ENCODE results near the gene ZNF385C. TPM values are rescaled to one million over a fixed set of nuclear protein-coding genes. Genes with fewer than 3 reads are reported as not detected.
"Not testable (repeated sequence)": the region's sequence is repeated elsewhere in the genome, so short reads cannot be mapped to it uniquely, and the experiment has no call there.

The ZNF385C gene
- total RNA-seq, 1 donor from 2014 or later = 0.52 TPM

DNA sequence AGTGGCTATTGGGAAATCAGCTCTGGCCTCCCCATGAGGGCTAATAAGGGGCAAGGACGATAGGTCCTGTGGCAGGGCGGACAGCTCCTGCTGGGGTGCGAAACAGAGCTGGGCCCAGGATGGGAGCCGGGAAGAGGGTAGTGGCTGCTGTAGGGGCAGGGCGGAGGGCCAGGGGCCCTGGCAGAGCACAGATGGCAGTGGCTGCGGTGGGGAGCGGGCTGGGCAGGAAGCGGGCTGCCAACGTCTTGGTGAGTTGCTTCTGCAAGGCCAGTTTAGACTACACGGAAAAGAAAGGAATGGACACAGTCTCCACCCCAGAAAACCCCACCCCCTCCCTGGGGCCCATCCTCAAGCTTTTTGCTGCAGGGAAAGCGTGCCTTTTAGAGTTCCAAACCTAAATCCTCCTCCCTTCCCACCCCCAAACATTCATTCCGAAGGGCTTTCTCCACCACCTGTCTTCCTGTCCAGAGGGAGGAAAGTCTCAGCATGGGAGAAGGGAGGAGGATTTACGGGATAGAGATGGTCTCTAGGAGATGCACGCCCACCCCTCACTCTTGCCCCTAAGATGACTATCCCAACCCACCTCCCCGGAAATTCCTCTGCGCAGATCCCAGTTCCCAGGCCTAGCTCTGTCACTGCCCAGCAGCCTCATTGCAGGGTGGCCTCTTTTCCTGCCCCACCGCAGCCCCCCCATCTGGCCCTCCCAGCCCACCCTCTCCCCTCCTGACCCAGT is 71.2 kb downstream of the ZNF385C start:
- no peak overlapping the region for H3K4me3 ChIP-seq (ENCODE audit: low read length in 3 of 3)
- H3K9ac ChIP-seq (ENCODE audit: low read depth in 1 of 3, low read length in 3 of 3) = no peak overlapping the region
- no peaks in the 10 kb centered on the region for H3K9me3 ChIP-seq (ENCODE audit: control insufficient read depth in 3 of 3, low read length in 3 of 3)
- no peaks in the 10 kb centered on the region for H3K27me3 ChIP-seq (ENCODE audit: control insufficient read depth in 3 of 3, insufficient read depth in 3 of 3, low read length in 3 of 3)
- no peak overlapping the region for H3K27ac ChIP-seq (ENCODE audit: low read depth, low read length)
- H3K36me3 ChIP-seq (ENCODE audit: control insufficient read depth in 3 of 3, insufficient read depth in 3 of 3, low read length in 3 of 3) = peaks cover 23 to 26% (median 24%) of the 10 kb centered on the region in 3 donors
- peaks cover 15 to 26% (median 18%) of the 10 kb centered on the region in 3 donors for H3K4me1 ChIP-seq (ENCODE audit: control insufficient read depth in 3 of 3, insufficient read depth in 3 of 3, low read length in 3 of 3)

DNA sequence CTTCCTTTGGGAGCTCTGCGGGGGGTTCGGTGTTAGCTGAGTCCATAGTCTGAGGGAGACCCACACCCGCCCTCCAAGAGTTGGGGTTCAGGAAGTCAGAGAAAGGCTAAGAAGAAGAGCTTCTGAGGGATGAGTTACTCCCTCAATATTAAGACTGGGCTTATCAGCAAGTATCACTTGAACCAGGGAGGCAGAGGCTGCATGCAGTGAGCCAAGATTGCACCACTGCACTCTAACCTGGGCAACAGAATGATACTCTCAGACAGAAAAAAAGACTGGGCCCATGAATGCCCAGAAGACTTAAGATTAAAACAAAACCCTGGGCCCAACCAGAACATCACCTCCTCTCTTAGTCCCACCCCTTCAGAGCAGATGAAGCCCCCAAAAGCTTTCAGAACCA is 72.3 kb downstream of the ZNF385C start:
- Histone ChIP-seq H3K27me3 (ENCODE audit: control insufficient read depth in 3 of 3, insufficient read depth in 3 of 3, low read length in 3 of 3) (no peaks in the 10 kb centered on the region), H3K27ac (ENCODE audit: low read depth, low read length) (no peak overlapping the region), H3K9ac (ENCODE audit: low read depth in 1 of 3, low read length in 3 of 3) (no peak overlapping the region), H3K36me3 (ENCODE audit: control insufficient read depth in 3 of 3, insufficient read depth in 3 of 3, low read length in 3 of 3) (peaks cover 24 to 29% (median 26%) of the 10 kb centered on the region in 3 donors), H3K9me3 (ENCODE audit: control insufficient read depth in 3 of 3, low read length in 3 of 3) (no peaks in the 10 kb centered on the region), H3K4me3 (ENCODE audit: low read length in 3 of 3) (no peak overlapping the region), H3K4me1 (ENCODE audit: control insufficient read depth in 3 of 3, insufficient read depth in 3 of 3, low read length in 3 of 3) (peaks cover 22 to 32% (median 26%) of the 10 kb centered on the region in 3 donors)

DNA sequence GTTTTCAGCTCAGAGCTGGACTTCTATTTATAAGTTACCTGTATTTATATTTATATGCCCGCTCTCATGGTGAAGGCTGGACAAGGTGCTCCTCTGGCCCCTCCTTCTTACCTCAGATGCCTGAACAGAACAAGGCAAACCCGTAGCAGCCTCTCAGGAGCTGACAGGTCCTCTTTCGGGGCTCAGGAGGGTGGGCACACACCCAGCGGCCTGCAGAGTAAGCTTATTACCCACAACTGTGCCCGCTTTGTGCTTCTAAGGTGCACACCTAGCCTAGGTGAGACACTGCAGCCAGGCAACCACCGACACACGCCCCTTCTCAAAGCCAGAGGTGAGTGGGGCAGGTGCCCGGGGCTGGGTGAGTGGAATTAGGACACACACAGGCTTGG is 73.1 kb downstream of the ZNF385C start:
- no peaks in the 10 kb centered on the region for H3K9me3 ChIP-seq (ENCODE audit: control insufficient read depth in 3 of 3, low read length in 3 of 3)
- H3K4me3 ChIP-seq (ENCODE audit: low read length in 3 of 3) = peak overlapping the region in 1 of 3 donors; percentile 52
- H3K9ac ChIP-seq (ENCODE audit: low read depth in 1 of 3, low read length in 3 of 3) = peak overlapping the region; percentile 7 to 69 (median 21)
- no peaks in the 10 kb centered on the region for H3K27me3 ChIP-seq (ENCODE audit: control insufficient read depth in 3 of 3, insufficient read depth in 3 of 3, low read length in 3 of 3)
- peak overlapping the region; percentile 55 for H3K27ac ChIP-seq (ENCODE audit: low read depth, low read length)
- peaks cover 24 to 29% (median 26%) of the 10 kb centered on the region in 3 donors for H3K36me3 ChIP-seq (ENCODE audit: control insufficient read depth in 3 of 3, insufficient read depth in 3 of 3, low read length in 3 of 3)
- peaks cover 29 to 37% (median 30%) of the 10 kb centered on the region in 3 donors for H3K4me1 ChIP-seq (ENCODE audit: control insufficient read depth in 3 of 3, insufficient read depth in 3 of 3, low read length in 3 of 3)

DNA sequence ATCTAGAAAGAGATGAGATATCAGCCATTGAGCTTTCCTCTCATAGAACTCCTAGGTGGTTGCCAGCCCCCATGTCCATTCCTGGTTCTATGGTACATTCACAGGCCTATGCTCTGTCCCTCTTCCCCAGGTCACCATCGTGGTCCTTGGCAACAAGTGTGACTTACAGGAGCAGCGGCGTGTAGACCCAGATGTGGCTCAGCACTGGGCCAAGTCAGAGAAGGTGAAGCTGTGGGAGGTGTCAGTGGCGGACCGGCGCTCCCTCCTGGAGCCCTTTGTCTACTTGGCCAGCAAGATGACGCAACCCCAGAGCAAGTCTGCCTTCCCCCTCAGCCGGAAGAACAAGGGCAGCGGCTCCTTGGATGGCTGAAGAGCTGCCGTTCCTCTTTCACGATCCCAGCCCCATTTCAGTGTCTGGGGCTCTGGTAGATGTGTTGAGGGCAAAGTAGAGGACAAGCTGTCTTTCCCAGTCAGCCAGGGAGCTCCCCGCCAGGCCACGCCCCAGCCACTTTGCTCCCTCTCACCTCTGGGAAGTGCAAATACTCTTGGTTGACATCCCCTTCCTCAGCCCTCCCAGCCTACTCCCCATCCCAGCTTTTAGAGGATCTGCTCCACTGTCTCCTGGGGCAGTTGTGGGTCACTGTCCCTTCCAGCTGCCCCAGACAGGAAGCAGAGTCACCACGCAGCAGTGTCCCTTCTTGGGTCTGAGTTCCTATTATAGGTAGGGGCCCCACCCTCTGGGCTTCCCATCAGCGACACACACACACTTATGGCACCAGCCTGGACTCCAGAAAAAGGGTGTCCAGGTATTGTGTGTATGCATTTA is 74.5 kb downstream of the ZNF385C start:
- no peaks in the 10 kb centered on the region for H3K9me3 ChIP-seq (ENCODE audit: control insufficient read depth in 3 of 3, low read length in 3 of 3)
- H3K4me1 ChIP-seq (ENCODE audit: control insufficient read depth in 3 of 3, insufficient read depth in 3 of 3, low read length in 3 of 3) = peaks cover 29 to 39% (median 35%) of the 10 kb centered on the region in 3 donors
- peaks cover 24 to 29% (median 26%) of the 10 kb centered on the region in 3 donors for H3K36me3 ChIP-seq (ENCODE audit: control insufficient read depth in 3 of 3, insufficient read depth in 3 of 3, low read length in 3 of 3)
- H3K27ac ChIP-seq (ENCODE audit: low read depth, low read length) = peak overlapping the region; percentile 55
- no peak overlapping the region for H3K4me3 ChIP-seq (ENCODE audit: low read length in 3 of 3)
- H3K27me3 ChIP-seq (ENCODE audit: control insufficient read depth in 3 of 3, insufficient read depth in 3 of 3, low read length in 3 of 3) = no peaks in the 10 kb centered on the region
- H3K9ac ChIP-seq (ENCODE audit: low read depth in 1 of 3, low read length in 3 of 3) = peak overlapping the region in 2 of 3 donors; percentile 12 to 51

DNA sequence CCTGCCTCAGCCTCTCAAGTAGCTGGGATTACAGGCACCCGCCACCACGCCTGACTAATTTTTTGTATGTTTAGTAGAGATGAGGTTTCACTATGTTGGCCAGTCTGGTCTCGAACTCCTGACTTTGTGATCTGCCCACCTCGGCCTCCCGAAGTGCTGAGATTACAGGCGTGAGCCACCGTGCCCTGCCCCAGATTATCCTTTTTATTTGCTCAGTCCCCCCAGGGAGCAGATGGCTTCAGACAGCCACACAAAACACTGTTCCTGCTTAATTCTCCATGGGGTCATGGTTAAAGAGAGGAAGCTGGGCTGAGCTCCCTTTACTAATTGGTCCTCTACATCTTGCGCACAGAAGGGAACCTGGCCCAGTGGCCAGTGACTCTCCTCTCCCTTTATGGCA is 77.4 kb downstream of the ZNF385C start:
- not testable (repeated sequence) for H3K27ac ChIP-seq (ENCODE audit: low read depth, low read length); H3K9me3 ChIP-seq (ENCODE audit: control insufficient read depth in 3 of 3, low read length in 3 of 3); H3K27me3 ChIP-seq (ENCODE audit: control insufficient read depth in 3 of 3, insufficient read depth in 3 of 3, low read length in 3 of 3)
- Histone ChIP-seq H3K9ac (ENCODE audit: low read depth in 1 of 3, low read length in 3 of 3) (peak overlapping the region in 2 of 3 donors; percentile 97 to 98), H3K36me3 (ENCODE audit: control insufficient read depth in 3 of 3, insufficient read depth in 3 of 3, low read length in 3 of 3) (peaks cover 24 to 29% (median 25%) of the 10 kb centered on the region in 3 donors), H3K4me3 (ENCODE audit: low read length in 3 of 3) (peak overlapping the region; percentile 83 to 94 (median 91)), H3K4me1 (ENCODE audit: control insufficient read depth in 3 of 3, insufficient read depth in 3 of 3, low read length in 3 of 3) (peaks cover 41 to 57% (median 52%) of the 10 kb centered on the region in 3 donors)

DNA sequence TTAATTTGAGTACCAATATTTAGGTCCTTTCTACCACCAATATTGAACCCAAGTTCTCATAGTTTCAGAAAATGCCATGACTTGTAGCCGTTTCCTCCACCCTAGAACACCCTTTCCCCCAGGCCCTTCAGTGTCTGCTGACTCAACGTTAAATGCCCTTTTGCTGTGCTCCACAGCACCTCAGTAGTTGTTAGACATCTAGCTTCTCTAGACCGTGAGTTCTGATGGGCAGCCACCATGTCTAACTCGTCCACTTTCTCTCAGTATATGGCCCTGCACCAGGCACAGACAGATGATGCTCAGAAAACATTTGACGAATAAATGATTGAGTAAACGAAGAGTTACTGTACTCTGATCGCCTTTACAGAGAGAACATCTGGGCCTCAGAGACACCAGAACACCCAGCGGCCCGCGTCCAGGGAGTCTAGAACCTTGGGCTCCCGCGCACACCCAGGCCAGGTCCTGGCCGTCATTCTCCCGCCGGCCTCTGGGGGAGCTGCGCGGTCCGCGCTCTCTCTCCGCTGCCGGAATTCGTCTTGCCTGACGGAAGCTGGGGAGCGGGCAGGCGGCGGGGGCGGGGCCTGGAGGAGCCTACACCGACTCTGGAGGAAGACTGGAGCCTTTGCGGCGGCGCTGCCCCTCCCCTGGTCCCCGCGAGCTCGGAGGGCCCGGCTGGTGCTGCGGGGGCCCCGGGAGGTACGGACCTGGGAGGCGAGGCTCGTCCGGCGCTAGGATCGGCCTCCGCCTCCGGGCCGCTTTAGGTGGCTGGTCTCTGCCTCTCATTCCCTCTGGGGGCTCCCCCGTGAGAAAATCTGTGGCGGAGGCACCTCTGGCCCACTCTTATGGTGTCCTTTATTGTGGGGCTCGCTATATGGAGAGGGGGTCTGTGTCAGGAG is 78.5 kb downstream of the ZNF385C start, which contains the start of gene NKIRAS2:
Gene NKIRAS2 (plus strand): TSS at position 582 of the 896 bp plus-strand sequence. CDS start 1,488 bp downstream, outside the sequence.
- Histone ChIP-seq H3K4me1 (ENCODE audit: control insufficient read depth in 3 of 3, insufficient read depth in 3 of 3, low read length in 3 of 3) (peaks cover 40 to 57% (median 46%) of the 10 kb centered on the region in 3 donors), H3K9me3 (ENCODE audit: control insufficient read depth in 3 of 3, low read length in 3 of 3) (no peaks in the 10 kb centered on the region), H3K27me3 (ENCODE audit: control insufficient read depth in 3 of 3, insufficient read depth in 3 of 3, low read length in 3 of 3) (no peaks in the 10 kb centered on the region), H3K9ac (ENCODE audit: low read depth in 1 of 3, low read length in 3 of 3) (peak within 1 kb of the TSS; percentile 93 to 98 (median 97)), H3K27ac (ENCODE audit: low read depth, low read length) (peak within 1 kb of the TSS; percentile 80), H3K4me3 (ENCODE audit: low read length in 3 of 3) (peak within 1 kb of the TSS; percentile 83 to 94 (median 91)), H3K36me3 (ENCODE audit: control insufficient read depth in 3 of 3, insufficient read depth in 3 of 3, low read length in 3 of 3) (peaks cover 24 to 25% (median 25%) of the 10 kb centered on the region in 3 donors)

DNA sequence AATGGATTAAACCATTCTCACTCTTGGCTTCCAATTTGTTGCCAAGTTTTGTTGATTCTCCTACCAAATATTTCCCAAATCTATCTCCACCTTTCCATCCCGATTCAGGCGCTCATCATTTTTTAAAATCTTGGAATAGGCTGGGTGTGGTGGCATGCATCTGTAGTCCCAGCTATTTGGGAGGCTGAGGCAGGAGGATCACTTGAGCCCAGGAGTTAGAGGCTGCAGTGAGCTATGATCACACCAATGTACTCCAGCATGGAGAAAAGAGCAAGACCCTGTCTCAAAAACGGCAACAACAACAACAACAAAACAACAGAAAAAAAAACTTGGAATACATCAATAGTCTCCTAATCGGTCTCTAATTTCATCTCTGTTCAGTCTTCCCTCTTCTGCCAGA is 79.3 kb downstream of the ZNF385C start:
- Histone ChIP-seq H3K4me1 (ENCODE audit: control insufficient read depth in 3 of 3, insufficient read depth in 3 of 3, low read length in 3 of 3) (peaks cover 32 to 57% (median 43%) of the 10 kb centered on the region in 3 donors), H3K9ac (ENCODE audit: low read depth in 1 of 3, low read length in 3 of 3) (no peak overlapping the region), H3K27me3 (ENCODE audit: control insufficient read depth in 3 of 3, insufficient read depth in 3 of 3, low read length in 3 of 3) (no peaks in the 10 kb centered on the region), H3K9me3 (ENCODE audit: control insufficient read depth in 3 of 3, low read length in 3 of 3) (no peaks in the 10 kb centered on the region), H3K36me3 (ENCODE audit: control insufficient read depth in 3 of 3, insufficient read depth in 3 of 3, low read length in 3 of 3) (peaks cover 20 to 22% (median 20%) of the 10 kb centered on the region in 3 donors), H3K4me3 (ENCODE audit: low read length in 3 of 3) (no peak overlapping the region), H3K27ac (ENCODE audit: low read depth, low read length) (no peak overlapping the region)

DNA sequence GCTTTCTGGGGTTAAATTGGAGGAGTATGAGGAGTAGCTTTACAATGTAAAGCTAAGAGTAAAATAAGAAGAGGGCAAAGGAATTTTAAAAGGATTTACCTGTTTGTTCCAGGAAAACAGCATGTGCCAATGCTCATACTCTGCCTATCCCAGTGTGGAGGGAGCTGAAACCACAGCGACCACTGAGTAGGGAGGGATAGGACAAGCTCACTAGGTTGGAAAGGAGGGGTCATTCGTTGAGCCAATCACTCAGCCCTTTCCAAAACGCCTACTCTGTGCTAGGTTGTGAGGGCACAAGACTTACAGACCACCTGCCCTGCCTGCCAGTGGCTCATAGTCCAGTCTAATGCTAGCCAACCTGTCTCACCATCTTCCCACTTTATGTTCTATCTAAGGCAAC is 79.9 kb downstream of the ZNF385C start:
- no peaks in the 10 kb centered on the region for H3K9me3 ChIP-seq (ENCODE audit: control insufficient read depth in 3 of 3, low read length in 3 of 3)
- peak overlapping the region; percentile 94 for H3K27ac ChIP-seq (ENCODE audit: low read depth, low read length)
- H3K9ac ChIP-seq (ENCODE audit: low read depth in 1 of 3, low read length in 3 of 3) = peak overlapping the region; percentile 88 to 99 (median 98)
- no peaks in the 10 kb centered on the region for H3K27me3 ChIP-seq (ENCODE audit: control insufficient read depth in 3 of 3, insufficient read depth in 3 of 3, low read length in 3 of 3)
- peak overlapping the region; percentile 97 to 98 (median 98) for H3K4me3 ChIP-seq (ENCODE audit: low read length in 3 of 3)
- peaks cover 13 to 16% (median 14%) of the 10 kb centered on the region in 3 donors for H3K36me3 ChIP-seq (ENCODE audit: control insufficient read depth in 3 of 3, insufficient read depth in 3 of 3, low read length in 3 of 3)
- H3K4me1 ChIP-seq (ENCODE audit: control insufficient read depth in 3 of 3, insufficient read depth in 3 of 3, low read length in 3 of 3) = peaks cover 37 to 60% (median 42%) of the 10 kb centered on the region in 3 donors

DNA sequence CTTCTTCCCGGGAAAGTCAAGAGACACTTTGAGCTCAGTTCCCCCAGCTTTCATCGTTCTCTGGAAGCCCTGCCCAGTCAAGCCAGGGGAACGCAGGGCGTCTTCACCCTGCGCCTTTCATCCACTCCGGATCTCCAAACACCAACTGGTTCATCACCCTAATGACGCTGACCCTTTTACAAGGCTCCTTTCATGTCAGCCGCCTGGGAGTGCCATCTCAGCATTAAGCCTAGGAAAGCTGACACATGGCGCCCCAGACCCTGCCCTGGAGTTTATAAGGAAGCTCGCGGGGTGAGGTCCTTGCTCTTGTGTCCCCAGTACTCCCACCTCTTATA is 80.4 kb downstream of the ZNF385C start:
- Histone ChIP-seq H3K36me3 (ENCODE audit: control insufficient read depth in 3 of 3, insufficient read depth in 3 of 3, low read length in 3 of 3) (peaks cover 8 to 13% (median 9%) of the 10 kb centered on the region in 3 donors), H3K27ac (ENCODE audit: low read depth, low read length) (peak overlapping the region; percentile 94), H3K4me1 (ENCODE audit: control insufficient read depth in 3 of 3, insufficient read depth in 3 of 3, low read length in 3 of 3) (peaks cover 42 to 65% (median 47%) of the 10 kb centered on the region in 3 donors), H3K9ac (ENCODE audit: low read depth in 1 of 3, low read length in 3 of 3) (peak overlapping the region; percentile 88 to 99 (median 98)), H3K9me3 (ENCODE audit: control insufficient read depth in 3 of 3, low read length in 3 of 3) (no peaks in the 10 kb centered on the region), H3K27me3 (ENCODE audit: control insufficient read depth in 3 of 3, insufficient read depth in 3 of 3, low read length in 3 of 3) (no peaks in the 10 kb centered on the region), H3K4me3 (ENCODE audit: low read length in 3 of 3) (peak overlapping the region; percentile 97 to 98 (median 98))
